GM12872 (cell line): ENCODE data around the gene TRIM54.

ENCODE experiments used
- CTCF ChIP-seq: IDR thresholded peaks from 3 replicates; pipeline ENCODE4 v1.5.1; 2011; ENCODE audit warnings: low read depth, mild to moderate bottlenecking, low read length, moderate library complexity; ENCODE audit not compliant: insufficient read depth

Gene TRIM54

GRCh38 chr2:27249891-27250651 lies 32.2 kb upstream of the TRIM54 start:
- peak; percentile 78 for TF ChIP-seq CTCF

GRCh38 chr2:27250652-27251379 lies 31.4 kb upstream of the TRIM54 start:
- no peak for TF ChIP-seq CTCF

- no peak for TF ChIP-seq CTCF
Observed at GRCh38 chr2:27251766-27252165, 30.5 kb upstream of the TRIM54 start.

GRCh38 chr2:27255187-27255586 lies 27.0 kb upstream of the TRIM54 start:
- no peak for TF ChIP-seq CTCF

- TF ChIP-seq CTCF = no peak
Observed at GRCh38 chr2:27255660-27256059, 26.6 kb upstream of the TRIM54 start.

- no peak for TF ChIP-seq CTCF
Observed at GRCh38 chr2:27256855-27257454, 25.3 kb upstream of the TRIM54 start.

- TF ChIP-seq CTCF = no peak
Observed at GRCh38 chr2:27258051-27258450, 24.2 kb upstream of the TRIM54 start.
